Measurements from ENCODE around the gene HS3ST4. TPM values are rescaled to one million over a fixed set of nuclear protein-coding genes. Genes with fewer than 3 reads are reported as not detected.

The HS3ST4 gene
- total and polyA plus RNA-seq, 10 of the 15 experiments (the other 5 are each of a cell fraction or from before 2014, with no cell fraction given) = 0.05 TPM; not detected in 9

DNA sequence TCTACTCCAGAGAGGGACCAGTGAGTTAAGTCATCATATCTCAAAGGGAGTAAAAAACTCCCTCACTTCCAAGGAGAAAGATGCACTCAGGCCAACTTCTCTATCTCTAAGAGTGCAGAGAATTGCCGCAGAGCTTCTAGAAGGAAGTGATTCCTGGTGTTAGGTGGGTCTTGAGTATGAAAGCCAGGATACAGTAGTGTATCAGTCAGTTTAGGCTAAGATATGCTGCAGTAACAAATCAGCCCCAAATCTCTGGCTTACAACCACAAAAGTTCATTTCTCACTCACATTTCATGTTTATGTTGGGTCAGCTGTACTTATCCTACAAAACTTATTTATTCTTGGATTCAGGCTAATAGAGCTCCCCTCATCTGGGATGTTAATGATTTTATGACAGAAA, 106.3 kb downstream of the HS3ST4 start:
- TF ChIP-seq BRCA1 (IDR thresholded peaks at IDR 0.05; ENCODE audit: low read depth, low read length) (no peak), PAX8 (IDR thresholded peaks at IDR 0.05) (no peak), SRF (IDR thresholded peaks at IDR 0.05; ENCODE audit: low read depth in 2 of 2, low read length in 2 of 2) (no peak), RCOR1 (conservative IDR thresholded peaks at IDR 0.05; ENCODE audit: low read depth, low read length) (no peak), SMAD1 (IDR thresholded peaks at IDR 0.05; ENCODE audit: low read depth, partially characterized antibody) (no peak), KDM1A (IDR thresholded peaks at IDR 0.05; ENCODE audit: borderline replicate concordance) (no peak), SIN3A (IDR thresholded peaks at IDR 0.05; ENCODE audit: low read depth, low read length) (no peak), PAX5 (IDR thresholded peaks at IDR 0.05; ENCODE audit: borderline replicate concordance, low read depth, low read length) (no peak), NR2F1 (conservative IDR thresholded peaks at IDR 0.05) (no peak)
- TF ChIP-seq, protein P1, sequence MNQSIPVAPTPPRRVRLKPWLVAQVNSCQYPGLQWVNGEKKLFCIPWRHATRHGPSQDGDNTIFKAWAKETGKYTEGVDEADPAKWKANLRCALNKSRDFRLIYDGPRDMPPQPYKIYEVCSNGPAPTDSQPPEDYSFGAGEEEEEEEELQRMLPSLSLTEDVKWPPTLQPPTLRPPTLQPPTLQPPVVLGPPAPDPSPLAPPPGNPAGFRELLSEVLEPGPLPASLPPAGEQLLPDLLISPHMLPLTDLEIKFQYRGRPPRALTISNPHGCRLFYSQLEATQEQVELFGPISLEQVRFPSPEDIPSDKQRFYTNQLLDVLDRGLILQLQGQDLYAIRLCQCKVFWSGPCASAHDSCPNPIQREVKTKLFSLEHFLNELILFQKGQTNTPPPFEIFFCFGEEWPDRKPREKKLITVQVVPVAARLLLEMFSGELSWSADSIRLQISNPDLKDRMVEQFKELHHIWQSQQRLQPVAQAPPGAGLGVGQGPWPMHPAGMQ (IDR thresholded peaks at IDR 0.05; ENCODE audit: borderline replicate concordance) = no peak
- TF ChIP-seq, protein P2, sequence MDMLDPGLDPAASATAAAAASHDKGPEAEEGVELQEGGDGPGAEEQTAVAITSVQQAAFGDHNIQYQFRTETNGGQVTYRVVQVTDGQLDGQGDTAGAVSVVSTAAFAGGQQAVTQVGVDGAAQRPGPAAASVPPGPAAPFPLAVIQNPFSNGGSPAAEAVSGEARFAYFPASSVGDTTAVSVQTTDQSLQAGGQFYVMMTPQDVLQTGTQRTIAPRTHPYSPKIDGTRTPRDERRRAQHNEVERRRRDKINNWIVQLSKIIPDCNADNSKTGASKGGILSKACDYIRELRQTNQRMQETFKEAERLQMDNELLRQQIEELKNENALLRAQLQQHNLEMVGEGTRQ (IDR thresholded peaks at IDR 0.05; ENCODE audit: borderline replicate concordance, low read depth, low read length) = no peak
- TF ChIP-seq, protein P3, sequence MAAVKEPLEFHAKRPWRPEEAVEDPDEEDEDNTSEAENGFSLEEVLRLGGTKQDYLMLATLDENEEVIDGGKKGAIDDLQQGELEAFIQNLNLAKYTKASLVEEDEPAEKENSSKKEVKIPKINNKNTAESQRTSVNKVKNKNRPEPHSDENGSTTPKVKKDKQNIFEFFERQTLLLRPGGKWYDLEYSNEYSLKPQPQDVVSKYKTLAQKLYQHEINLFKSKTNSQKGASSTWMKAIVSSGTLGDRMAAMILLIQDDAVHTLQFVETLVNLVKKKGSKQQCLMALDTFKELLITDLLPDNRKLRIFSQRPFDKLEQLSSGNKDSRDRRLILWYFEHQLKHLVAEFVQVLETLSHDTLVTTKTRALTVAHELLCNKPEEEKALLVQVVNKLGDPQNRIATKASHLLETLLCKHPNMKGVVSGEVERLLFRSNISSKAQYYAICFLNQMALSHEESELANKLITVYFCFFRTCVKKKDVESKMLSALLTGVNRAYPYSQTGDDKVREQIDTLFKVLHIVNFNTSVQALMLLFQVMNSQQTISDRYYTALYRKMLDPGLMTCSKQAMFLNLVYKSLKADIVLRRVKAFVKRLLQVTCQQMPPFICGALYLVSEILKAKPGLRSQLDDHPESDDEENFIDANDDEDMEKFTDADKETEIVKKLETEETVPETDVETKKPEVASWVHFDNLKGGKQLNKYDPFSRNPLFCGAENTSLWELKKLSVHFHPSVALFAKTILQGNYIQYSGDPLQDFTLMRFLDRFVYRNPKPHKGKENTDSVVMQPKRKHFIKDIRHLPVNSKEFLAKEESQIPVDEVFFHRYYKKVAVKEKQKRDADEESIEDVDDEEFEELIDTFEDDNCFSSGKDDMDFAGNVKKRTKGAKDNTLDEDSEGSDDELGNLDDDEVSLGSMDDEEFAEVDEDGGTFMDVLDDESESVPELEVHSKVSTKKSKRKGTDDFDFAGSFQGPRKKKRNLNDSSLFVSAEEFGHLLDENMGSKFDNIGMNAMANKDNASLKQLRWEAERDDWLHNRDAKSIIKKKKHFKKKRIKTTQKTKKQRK (IDR thresholded peaks at IDR 0.05; ENCODE audit: low read depth, low read length) = no peak
- RAD21 ChIA-PET (ENCODE audit: unreplicated experiment) = no interaction called here
- no peak for ATAC-seq
- Histone ChIP-seq H3K27ac (ENCODE audit: control insufficient read depth, insufficient read depth) (no peak overlapping the region), H3K27me3 (replicated peaks in 1 of 2; ENCODE audit: control insufficient read depth in 2 of 2, insufficient read depth in 2 of 2, low read length in 1 of 2) (no peaks in the 10 kb centered on the region), H3K9ac (ENCODE audit: control insufficient read depth, insufficient read depth, low read length) (no peak overlapping the region), H3K4me2 (ENCODE audit: control insufficient read depth, insufficient read depth) (no peak overlapping the region), H3K9me3 (replicated peaks; ENCODE audit: control insufficient read depth, insufficient read depth, low read length) (no peaks in the 10 kb centered on the region), H2AFZ (ENCODE audit: control insufficient read depth, low read depth, low read length) (no peak overlapping the region), H3K79me2 (ENCODE audit: control insufficient read depth, insufficient read depth, low read length) (no peaks in the 10 kb centered on the region), H3K36me3 (ENCODE audit: control insufficient read depth in 2 of 2, insufficient read depth in 2 of 2, low read length in 1 of 2) (no peaks in the 10 kb centered on the region), H3K4me1 (ENCODE audit: control insufficient read depth, insufficient read depth, low read length) (no peaks in the 10 kb centered on the region), H4K20me1 (ENCODE audit: control insufficient read depth, insufficient read depth) (no peaks in the 10 kb centered on the region), H3K4me3 (no peak overlapping the region)
- in situ Hi-C loops (cut with MboI) = no loop called here
- FAIRE-seq = no peak
- WGBS (ENCODE audit: insufficient coverage, insufficient replicate concordance, low lambda C conversion rate, missing lambda C conversion rate) = 0% methylated on average over 1 of the region's 1 CpG
- intact Hi-C loops (cut with micrococcal nuclease; ENCODE audit: unreplicated experiment) = no loop called here
- no TSS peak for BruUV-seq (replicated peaks)
- CTCF ChIA-PET = no interaction called here
- SMC1A ChIA-PET (ENCODE audit: uncharacterized antibody, unreplicated experiment) = interaction anchor here (0.8 kb wide), 1 partner anchor 1434 kb away, joined by 3 read pairs; no protein-coding TSS in a partner anchor
- POLR2A ChIA-PET = no interaction called here
- no peak for DNase-seq (ENCODE audit: low read depth, low spot score)

Data from GM12878 (cell line).